Astrocyte (in vitro differentiated cells and primary cell): Measurements from ENCODE around the gene EGR1.

Source experiments
- EZH2 ChIP-seq: IDR thresholded peaks from 2 replicates; pipeline ENCODE4 v1.6.1; 2012; ENCODE audit warnings: mild to moderate bottlenecking, low read length, inconsistent platforms; ENCODE audit not compliant: insufficient read depth
- TF ChIP-seq, protein P1 (sequence below): IDR thresholded peaks from 2 replicates; pipeline ENCODE4 v1.5.1; 2011; ENCODE audit warnings: low read depth, mild to moderate bottlenecking, inconsistent platforms, low read length, moderate library complexity; ENCODE audit not compliant: insufficient read depth

- TF ChIP-seq, protein P1, sequence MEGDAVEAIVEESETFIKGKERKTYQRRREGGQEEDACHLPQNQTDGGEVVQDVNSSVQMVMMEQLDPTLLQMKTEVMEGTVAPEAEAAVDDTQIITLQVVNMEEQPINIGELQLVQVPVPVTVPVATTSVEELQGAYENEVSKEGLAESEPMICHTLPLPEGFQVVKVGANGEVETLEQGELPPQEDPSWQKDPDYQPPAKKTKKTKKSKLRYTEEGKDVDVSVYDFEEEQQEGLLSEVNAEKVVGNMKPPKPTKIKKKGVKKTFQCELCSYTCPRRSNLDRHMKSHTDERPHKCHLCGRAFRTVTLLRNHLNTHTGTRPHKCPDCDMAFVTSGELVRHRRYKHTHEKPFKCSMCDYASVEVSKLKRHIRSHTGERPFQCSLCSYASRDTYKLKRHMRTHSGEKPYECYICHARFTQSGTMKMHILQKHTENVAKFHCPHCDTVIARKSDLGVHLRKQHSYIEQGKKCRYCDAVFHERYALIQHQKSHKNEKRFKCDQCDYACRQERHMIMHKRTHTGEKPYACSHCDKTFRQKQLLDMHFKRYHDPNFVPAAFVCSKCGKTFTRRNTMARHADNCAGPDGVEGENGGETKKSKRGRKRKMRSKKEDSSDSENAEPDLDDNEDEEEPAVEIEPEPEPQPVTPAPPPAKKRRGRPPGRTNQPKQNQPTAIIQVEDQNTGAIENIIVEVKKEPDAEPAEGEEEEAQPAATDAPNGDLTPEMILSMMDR: no peak
- TF ChIP-seq EZH2: no peak
Observed at GRCh38 chr5:138517437-138517836, 52.2 kb downstream of the EGR1 start.
